ENCODE measurements around the gene WNT16. TPM values are rescaled to one million over a fixed set of nuclear protein-coding genes. Genes with fewer than 3 reads are reported as not detected.

Gene WNT16
- total RNA-seq, 1 experiment from 2014 or later, result 0.39 TPM

- H3K36me3 ChIP-seq (ENCODE audit: control insufficient read depth, insufficient read depth, low read length), result no peaks in the 10 kb centered on the region
- no peak overlapping the region for H3K27ac ChIP-seq (ENCODE audit: low read length)
- POLR2A ChIA-PET, result no interaction called here
- ATAC-seq (no peak), DNase-seq (ENCODE audit: low read depth, low spot score) (no peak)
- CTCF ChIA-PET, result no interaction called here
- H3K4me1 ChIP-seq (ENCODE audit: control insufficient read depth, insufficient read depth, low read length), result no peaks in the 10 kb centered on the region; the same call in 1 of the 2 replicates
- no peaks in the 10 kb centered on the region for H3K9me3 ChIP-seq (ENCODE audit: control insufficient read depth, insufficient read depth, low read depth, low read length)
- no TSS peak for BruUV-seq (replicated peaks)
- H3K4me3 ChIP-seq (ENCODE audit: low read depth in 2 of 2, low read length in 2 of 2), result no peak overlapping the region
- in situ Hi-C loops (cut with HindIII; ENCODE audit: low pct_unique_long_range_greater_than_20kb, low sequenced_read_pairs), result no loop called here
- intact Hi-C loops (cut with micrococcal nuclease; ENCODE audit: unreplicated experiment), result no loop called here
- TF ChIP-seq POLR2AphosphoS5 (IDR thresholded peaks at IDR 0.05; ENCODE audit: low read depth, low read length) (no peak), TCF7L2 (IDR thresholded peaks at IDR 0.05; ENCODE audit: low read depth, low read length) (no peak), CTCF (IDR thresholded peaks at IDR 0.05) (no peak)
- TF ChIP-seq, protein P1, sequence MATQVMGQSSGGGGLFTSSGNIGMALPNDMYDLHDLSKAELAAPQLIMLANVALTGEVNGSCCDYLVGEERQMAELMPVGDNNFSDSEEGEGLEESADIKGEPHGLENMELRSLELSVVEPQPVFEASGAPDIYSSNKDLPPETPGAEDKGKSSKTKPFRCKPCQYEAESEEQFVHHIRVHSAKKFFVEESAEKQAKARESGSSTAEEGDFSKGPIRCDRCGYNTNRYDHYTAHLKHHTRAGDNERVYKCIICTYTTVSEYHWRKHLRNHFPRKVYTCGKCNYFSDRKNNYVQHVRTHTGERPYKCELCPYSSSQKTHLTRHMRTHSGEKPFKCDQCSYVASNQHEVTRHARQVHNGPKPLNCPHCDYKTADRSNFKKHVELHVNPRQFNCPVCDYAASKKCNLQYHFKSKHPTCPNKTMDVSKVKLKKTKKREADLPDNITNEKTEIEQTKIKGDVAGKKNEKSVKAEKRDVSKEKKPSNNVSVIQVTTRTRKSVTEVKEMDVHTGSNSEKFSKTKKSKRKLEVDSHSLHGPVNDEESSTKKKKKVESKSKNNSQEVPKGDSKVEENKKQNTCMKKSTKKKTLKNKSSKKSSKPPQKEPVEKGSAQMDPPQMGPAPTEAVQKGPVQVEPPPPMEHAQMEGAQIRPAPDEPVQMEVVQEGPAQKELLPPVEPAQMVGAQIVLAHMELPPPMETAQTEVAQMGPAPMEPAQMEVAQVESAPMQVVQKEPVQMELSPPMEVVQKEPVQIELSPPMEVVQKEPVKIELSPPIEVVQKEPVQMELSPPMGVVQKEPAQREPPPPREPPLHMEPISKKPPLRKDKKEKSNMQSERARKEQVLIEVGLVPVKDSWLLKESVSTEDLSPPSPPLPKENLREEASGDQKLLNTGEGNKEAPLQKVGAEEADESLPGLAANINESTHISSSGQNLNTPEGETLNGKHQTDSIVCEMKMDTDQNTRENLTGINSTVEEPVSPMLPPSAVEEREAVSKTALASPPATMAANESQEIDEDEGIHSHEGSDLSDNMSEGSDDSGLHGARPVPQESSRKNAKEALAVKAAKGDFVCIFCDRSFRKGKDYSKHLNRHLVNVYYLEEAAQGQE (IDR thresholded peaks at IDR 0.05; ENCODE audit: insufficient read depth in 1 of 2, low read depth in 2 of 2, low read length in 1 of 2), result no peak
- H3K27me3 ChIP-seq (ENCODE audit: control insufficient read depth, insufficient read depth, low read length), result no peaks in the 10 kb centered on the region; the same call in 1 of the 2 replicates
Observed at GRCh38 chr7:121341933-121342332, 13.1 kb downstream of the WNT16 start.

GRCh38 chr7:121342631-121343030 is 13.8 kb downstream of the WNT16 start:
- Histone ChIP-seq H3K27me3 (ENCODE audit: control insufficient read depth, insufficient read depth, low read length) (no peaks in the 10 kb centered on the region), H3K27ac (ENCODE audit: low read length) (no peak overlapping the region), H3K36me3 (ENCODE audit: control insufficient read depth, insufficient read depth, low read length) (no peaks in the 10 kb centered on the region), H3K4me1 (ENCODE audit: control insufficient read depth, insufficient read depth, low read length) (no peaks in the 10 kb centered on the region; the same call in 1 of the 2 replicates), H3K9me3 (ENCODE audit: control insufficient read depth, insufficient read depth, low read depth, low read length) (no peaks in the 10 kb centered on the region), H3K4me3 (ENCODE audit: low read depth in 2 of 2, low read length in 2 of 2) (no peak overlapping the region)
- in situ Hi-C loops (cut with HindIII; ENCODE audit: low pct_unique_long_range_greater_than_20kb, low sequenced_read_pairs) (no loop called here), intact Hi-C loops (cut with micrococcal nuclease; ENCODE audit: unreplicated experiment) (no loop called here)
- no peak for TF ChIP-seq SIN3A (IDR thresholded peaks at IDR 0.05; ENCODE audit: borderline replicate concordance, insufficient read depth, low read depth, low read length)
- TF ChIP-seq POLR2AphosphoS5 (IDR thresholded peaks at IDR 0.05; ENCODE audit: low read depth, low read length), result no peak
- TF ChIP-seq TCF7L2 (IDR thresholded peaks at IDR 0.05; ENCODE audit: low read depth, low read length), result no peak
- TF ChIP-seq CTCF (IDR thresholded peaks at IDR 0.05), result no peak
- TF ChIP-seq, protein P1 (IDR thresholded peaks at IDR 0.05; ENCODE audit: insufficient read depth in 1 of 2, low read depth in 2 of 2, low read length in 1 of 2), result no peak
- no TSS peak for BruUV-seq (replicated peaks)
- POLR2A ChIA-PET, result no interaction called here
- DNase-seq (ENCODE audit: low read depth, low spot score), result no peak
- ATAC-seq, result no peak
- CTCF ChIA-PET, result no interaction called here
